Esophagus (tissue), 2 donors: ENCODE results near the gene NPTX1. TPM values are rescaled to one million over a fixed set of nuclear protein-coding genes. Genes with fewer than 3 reads are reported as not detected.

Experiments
- H3K27ac ChIP-seq, 2 donors: one replicate each; pipeline ENCODE4 v1.5.1; 2013; ENCODE audit warnings: low read depth in 2 of 2, mild to moderate bottlenecking in 2 of 2, inconsistent platforms in 1 of 2, low read length in 1 of 2, moderate library complexity in 1 of 2
- H3K27me3 ChIP-seq, 2 donors: one replicate each; pipeline ENCODE4 v1.6.1; 2013; ENCODE audit warnings: low read length in 2 of 2, control low read depth in 1 of 2, mild to moderate bottlenecking in 1 of 2; ENCODE audit not compliant: insufficient read depth in 2 of 2, control insufficient read depth in 1 of 2
- H3K36me3 ChIP-seq, 2 donors: one replicate each; pipeline ENCODE4 v1.6.1; 2013; ENCODE audit warnings: low read length in 1 of 2; ENCODE audit not compliant: control insufficient read depth in 2 of 2, insufficient read depth in 2 of 2
- H3K4me1 ChIP-seq, 2 donors: one replicate each; pipeline ENCODE4 v1.6.1; 2013; ENCODE audit warnings: low read length in 1 of 2; ENCODE audit not compliant: control insufficient read depth in 2 of 2, insufficient read depth in 2 of 2
- H3K4me3 ChIP-seq, 2 donors: one replicate each; pipeline ENCODE4 v1.5.1; 2013; ENCODE audit warnings: low read length in 2 of 2, mild to moderate bottlenecking in 2 of 2, low read depth in 1 of 2, moderate library complexity in 1 of 2
- H3K9me3 ChIP-seq, 2 donors: one replicate each; pipeline ENCODE4 v1.6.1; 2013; ENCODE audit warnings: mild to moderate bottlenecking in 2 of 2, low read depth in 1 of 2, low read length in 1 of 2, moderate library complexity in 1 of 2; ENCODE audit not compliant: control insufficient read depth in 2 of 2, insufficient read depth in 1 of 2
- WGBS, 2 donors: extraction: QIAGEN DNeasy Blood & Tissue Kit; methylation state at CpG; one replicate each; pipeline ENCODE4 v1.1.7; 2013; 5-methylcytosine and 5-hydroxymethylcytosine counted together
- polyA plus RNA-seq, 2 donors: library from polyadenylated mRNA; stranded (reverse); fragments of 200-250 nt; gene quantifications; one replicate each; pipeline ENCODE4 v1.2.3, GENCODE V29; 2013
- donor health status: healthy with polysubstance abuse.
- donor health status: Bipolar disorder and iron deficiency.

NPTX1 gene
- polyA plus RNA-seq, 2 donors = 0.02 to 0.11 TPM

GRCh38 chr17:80498242-80498919, 22.0 kb upstream of the NPTX1 start:
- Histone ChIP-seq H3K9me3 (no peaks in the 10 kb centered on the region), H3K27me3 (no peaks in the 10 kb centered on the region), H3K36me3 (no peaks in the 10 kb centered on the region), H3K4me1 (no peaks in the 10 kb centered on the region), H3K4me3 (no peak overlapping the region), H3K27ac (no peak overlapping the region)
- 52 to 56% methylated on average over 30 of the region's 30 CpGs for WGBS, 2 donors

- Histone ChIP-seq H3K9me3 (no peaks in the 10 kb centered on the region), H3K4me1 (no peaks in the 10 kb centered on the region), H3K27me3 (no peaks in the 10 kb centered on the region), H3K27ac (no peak overlapping the region), H3K4me3 (no peak overlapping the region), H3K36me3 (no peaks in the 10 kb centered on the region)
- WGBS, 2 donors = 72 to 74% methylated on average over 10 of the region's 10 CpGs
Observed at GRCh38 chr17:80497726-80498241, 21.4 kb upstream of the NPTX1 start.

- Histone ChIP-seq H3K4me1 (no peaks in the 10 kb centered on the region), H3K27ac (no peak overlapping the region), H3K36me3 (no peaks in the 10 kb centered on the region), H3K4me3 (no peak overlapping the region), H3K27me3 (peaks cover 0 to 3% of the 10 kb centered on the region in 2 donors), H3K9me3 (no peaks in the 10 kb centered on the region)
- WGBS, 2 donors = 53 to 58% methylated on average over 7 of the region's 7 CpGs
Observed at GRCh38 chr17:80494547-80494946, 18.1 kb upstream of the NPTX1 start.

GRCh38 chr17:80492343-80493136, 16.1 kb upstream of the NPTX1 start:
- peaks cover 0 to 2% of the 10 kb centered on the region in 2 donors for H3K9me3 ChIP-seq
- no peaks in the 10 kb centered on the region for H3K36me3 ChIP-seq
- no peak overlapping the region for H3K27ac ChIP-seq
- 72 to 73% methylated on average over 17 to 21 of the region's 21 CpGs for WGBS, 2 donors
- no peaks in the 10 kb centered on the region for H3K4me1 ChIP-seq
- no peak overlapping the region for H3K4me3 ChIP-seq
- peaks cover 0 to 4% of the 10 kb centered on the region in 2 donors for H3K27me3 ChIP-seq

GRCh38 chr17:80491478-80492342, 15.3 kb upstream of the NPTX1 start:
- Histone ChIP-seq H3K4me1 (no peaks in the 10 kb centered on the region), H3K4me3 (no peak overlapping the region), H3K36me3 (no peaks in the 10 kb centered on the region), H3K27ac (no peak overlapping the region), H3K9me3 (peaks cover 0 to 4% of the 10 kb centered on the region in 2 donors), H3K27me3 (peaks cover 5 to 6% of the 10 kb centered on the region in 2 donors)
- WGBS, 2 donors = 32 to 47% methylated on average over 19 to 21 of the region's 21 CpGs

GRCh38 chr17:80487511-80487910, 11.1 kb upstream of the NPTX1 start:
- 37 to 39% methylated on average over 7 of the region's 7 CpGs for WGBS, 2 donors
- H3K4me1 ChIP-seq = no peaks in the 10 kb centered on the region
- H3K36me3 ChIP-seq = no peaks in the 10 kb centered on the region
- no peak overlapping the region for H3K27ac ChIP-seq
- H3K4me3 ChIP-seq = no peak overlapping the region
- H3K9me3 ChIP-seq = peaks cover 0 to 4% of the 10 kb centered on the region in 2 donors
- H3K27me3 ChIP-seq = peaks cover 5 to 6% of the 10 kb centered on the region in 2 donors

GRCh38 chr17:80486692-80487091, 10.3 kb upstream of the NPTX1 start:
- Histone ChIP-seq H3K36me3 (no peaks in the 10 kb centered on the region), H3K27me3 (peaks cover 5 to 6% of the 10 kb centered on the region in 2 donors), H3K27ac (no peak overlapping the region), H3K9me3 (peaks cover 0 to 4% of the 10 kb centered on the region in 2 donors), H3K4me3 (no peak overlapping the region), H3K4me1 (peaks cover 0 to 3% of the 10 kb centered on the region in 2 donors)
- WGBS, 2 donors = 40 to 43% methylated on average over 17 of the region's 17 CpGs

GRCh38 chr17:80485846-80486245, 9.4 kb upstream of the NPTX1 start:
- peaks cover 0 to 3% of the 10 kb centered on the region in 2 donors for H3K4me1 ChIP-seq
- peaks cover 6 to 9% of the 10 kb centered on the region in 2 donors for H3K27me3 ChIP-seq
- no peak overlapping the region for H3K27ac ChIP-seq
- no peaks in the 10 kb centered on the region for H3K36me3 ChIP-seq
- WGBS, 2 donors = 63 to 70% methylated on average over 10 of the region's 10 CpGs
- H3K4me3 ChIP-seq = no peak overlapping the region
- peaks cover 0 to 4% of the 10 kb centered on the region in 2 donors for H3K9me3 ChIP-seq
